Measurements from ENCODE around the gene ZXDB. TPM values are rescaled to one million over a fixed set of nuclear protein-coding genes. Genes with fewer than 3 reads are reported as not detected.

ZXDB gene
- total and polyA plus RNA-seq, 2 of the 13 experiments (the other 11 are each of a cell fraction or from before 2014, with no cell fraction given): 4.5 to 9.0 TPM

- TF ChIP-seq POGK (CRISPR knock-in tag; conservative IDR thresholded peaks at IDR 0.05) (no peak), XBP1 (CRISPR knock-in tag; IDR thresholded peaks at IDR 0.05) (no peak), RORA (CRISPR knock-in tag; IDR thresholded peaks at IDR 0.05) (no peak), ZBTB46 (CRISPR knock-in tag; IDR thresholded peaks at IDR 0.05; ENCODE audit: borderline replicate concordance) (no peak), ZNF276 (CRISPR knock-in tag; IDR thresholded peaks at IDR 0.05; ENCODE audit: low read depth) (no peak), ZMAT3 (CRISPR knock-in tag; conservative IDR thresholded peaks at IDR 0.05) (no peak), HCFC1 (IDR thresholded peaks at IDR 0.05; ENCODE audit: low read depth, low read length) (no peak), ZNF33B (CRISPR knock-in tag; IDR thresholded peaks at IDR 0.05) (no peak), ZNF225 (CRISPR knock-in tag; IDR thresholded peaks at IDR 0.05) (no peak), ZNF597 (CRISPR knock-in tag; IDR thresholded peaks at IDR 0.05) (no peak), ZNF564 (CRISPR knock-in tag; IDR thresholded peaks at IDR 0.05) (no peak), ZSCAN31 (CRISPR knock-in tag; IDR thresholded peaks at IDR 0.05; ENCODE audit: low read depth) (no peak), HNF1B (CRISPR knock-in tag; IDR thresholded peaks at IDR 0.05) (no peak), PCBP1 (IDR thresholded peaks at IDR 0.05; ENCODE audit: borderline replicate concordance, low read depth, low read length) (no peak), RFX3 (CRISPR knock-in tag; IDR thresholded peaks at IDR 0.05) (no peak), ZNF589 (CRISPR knock-in tag; conservative IDR thresholded peaks at IDR 0.05) (no peak), ZFP36 (IDR thresholded peaks at IDR 0.05; ENCODE audit: borderline replicate concordance, low read depth, low read length, partially characterized antibody) (no peak), ZNF674 (CRISPR knock-in tag; IDR thresholded peaks at IDR 0.05; ENCODE audit: low read depth) (no peak), ZNF382 (CRISPR knock-in tag; IDR thresholded peaks at IDR 0.05; ENCODE audit: borderline replicate concordance) (no peak), CC2D1A (CRISPR knock-in tag; IDR thresholded peaks at IDR 0.05) (no peak)
These were observed 48.8 kb downstream of the ZXDB start (continued) for GRCh38 chrX:57640674-57641016.
